ENCODE results near the gene PLTP. TPM values are rescaled to one million over a fixed set of nuclear protein-coding genes. Genes with fewer than 3 reads are reported as not detected.

PLTP gene
- total RNA-seq, 1 donor: 107 TPM

DNA sequence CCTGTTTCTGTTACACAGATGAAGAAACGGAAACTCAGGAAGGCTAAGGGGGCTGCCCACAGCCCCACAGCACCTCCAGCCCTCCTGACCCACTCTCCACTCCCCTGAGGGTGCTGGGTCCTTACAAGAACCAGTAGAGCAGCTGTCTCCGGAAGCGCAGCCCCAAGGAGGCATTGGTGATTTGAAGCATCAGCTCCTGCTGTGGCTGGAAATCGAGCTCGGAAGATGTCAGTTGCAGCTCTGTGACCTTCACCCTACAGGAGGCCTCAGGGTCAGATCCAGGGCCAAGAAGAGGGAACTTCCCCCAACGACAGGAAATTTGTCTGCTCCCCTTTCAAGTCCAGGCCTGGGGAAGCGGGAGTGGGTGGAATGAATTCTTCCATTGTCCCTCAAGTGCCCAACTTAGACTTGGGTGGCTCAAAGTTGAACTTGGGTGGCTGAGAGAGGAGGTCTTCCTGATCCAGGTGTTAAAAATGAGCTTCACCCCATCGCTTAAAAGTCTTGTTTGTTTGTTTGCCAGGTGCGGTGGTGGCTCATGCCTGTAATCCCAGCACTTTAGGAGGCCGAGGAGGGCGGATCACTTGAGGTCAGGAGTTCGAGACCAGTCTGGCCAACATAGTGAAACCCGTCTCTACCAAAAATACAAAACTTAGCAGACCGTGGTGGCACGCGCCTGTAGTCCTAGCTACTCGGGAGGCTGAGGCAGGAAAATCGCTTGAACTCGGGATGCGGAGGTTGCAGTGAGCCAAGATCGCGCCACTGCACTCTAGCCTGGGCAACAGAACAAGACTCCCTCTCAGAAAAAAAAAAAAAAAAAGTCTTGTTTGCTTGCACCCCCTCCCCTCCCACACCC, 1.9 kb downstream of the PLTP start:
- DNase-seq (ENCODE audit: low read depth): no peak
- peak overlapping the region; percentile 41 for H3K4me3 ChIP-seq (ENCODE audit: low read depth, low read length)
- TF ChIP-seq, protein P1, sequence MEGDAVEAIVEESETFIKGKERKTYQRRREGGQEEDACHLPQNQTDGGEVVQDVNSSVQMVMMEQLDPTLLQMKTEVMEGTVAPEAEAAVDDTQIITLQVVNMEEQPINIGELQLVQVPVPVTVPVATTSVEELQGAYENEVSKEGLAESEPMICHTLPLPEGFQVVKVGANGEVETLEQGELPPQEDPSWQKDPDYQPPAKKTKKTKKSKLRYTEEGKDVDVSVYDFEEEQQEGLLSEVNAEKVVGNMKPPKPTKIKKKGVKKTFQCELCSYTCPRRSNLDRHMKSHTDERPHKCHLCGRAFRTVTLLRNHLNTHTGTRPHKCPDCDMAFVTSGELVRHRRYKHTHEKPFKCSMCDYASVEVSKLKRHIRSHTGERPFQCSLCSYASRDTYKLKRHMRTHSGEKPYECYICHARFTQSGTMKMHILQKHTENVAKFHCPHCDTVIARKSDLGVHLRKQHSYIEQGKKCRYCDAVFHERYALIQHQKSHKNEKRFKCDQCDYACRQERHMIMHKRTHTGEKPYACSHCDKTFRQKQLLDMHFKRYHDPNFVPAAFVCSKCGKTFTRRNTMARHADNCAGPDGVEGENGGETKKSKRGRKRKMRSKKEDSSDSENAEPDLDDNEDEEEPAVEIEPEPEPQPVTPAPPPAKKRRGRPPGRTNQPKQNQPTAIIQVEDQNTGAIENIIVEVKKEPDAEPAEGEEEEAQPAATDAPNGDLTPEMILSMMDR (IDR thresholded peaks at IDR 0.05; ENCODE audit: insufficient read depth, low read length): no peak

DNA sequence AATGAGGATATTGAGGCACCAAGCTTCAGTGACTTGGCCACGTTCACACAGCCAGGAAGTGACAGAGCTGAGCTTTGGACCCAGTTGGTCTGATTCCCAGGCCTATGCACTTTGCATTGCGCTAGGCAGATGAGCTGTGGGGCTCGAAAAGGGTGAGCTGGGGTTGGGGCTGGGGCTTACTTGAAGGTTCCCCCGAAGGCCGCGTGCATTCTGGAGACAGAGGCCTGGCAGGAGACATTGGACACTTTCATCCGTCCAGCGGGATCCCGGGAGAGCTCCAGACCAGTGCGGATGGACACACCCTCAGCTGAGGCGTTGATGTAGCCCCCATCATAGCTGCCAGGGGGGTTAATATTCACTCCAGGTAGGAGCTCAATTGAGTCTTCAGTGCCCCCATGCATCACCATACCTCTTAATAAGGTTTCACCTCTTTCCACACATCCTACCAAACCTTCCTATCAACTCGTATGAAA, 2.6 kb downstream of the PLTP start:
- no peak overlapping the region for H3K4me3 ChIP-seq (ENCODE audit: low read depth, low read length)
- TF ChIP-seq, protein P1 (IDR thresholded peaks at IDR 0.05; ENCODE audit: insufficient read depth, low read length): no peak
- DNase-seq (ENCODE audit: low read depth): no peak

DNA sequence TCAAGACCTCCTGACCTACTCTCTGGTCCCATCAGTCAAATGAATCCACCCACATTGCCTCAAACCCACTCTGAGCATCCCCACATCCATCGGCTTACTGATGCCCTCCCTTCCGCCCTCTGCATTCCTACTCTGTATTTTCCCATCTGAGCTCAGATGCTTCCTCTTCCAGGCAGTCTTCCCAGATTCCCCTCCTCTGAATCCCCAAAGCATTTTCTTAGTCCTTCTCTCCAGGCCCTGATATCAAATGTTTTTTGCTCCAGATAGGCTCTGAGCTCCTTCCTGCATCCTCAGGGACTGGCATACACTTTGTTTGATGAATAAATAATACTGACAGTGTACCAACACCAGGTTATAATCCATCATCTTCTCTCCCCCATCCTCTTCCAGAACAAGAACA, 3.9 kb downstream of the PLTP start:
- DNase-seq (ENCODE audit: low read depth): no peak
- no peak overlapping the region for H3K4me3 ChIP-seq (ENCODE audit: low read depth, low read length)

DNA sequence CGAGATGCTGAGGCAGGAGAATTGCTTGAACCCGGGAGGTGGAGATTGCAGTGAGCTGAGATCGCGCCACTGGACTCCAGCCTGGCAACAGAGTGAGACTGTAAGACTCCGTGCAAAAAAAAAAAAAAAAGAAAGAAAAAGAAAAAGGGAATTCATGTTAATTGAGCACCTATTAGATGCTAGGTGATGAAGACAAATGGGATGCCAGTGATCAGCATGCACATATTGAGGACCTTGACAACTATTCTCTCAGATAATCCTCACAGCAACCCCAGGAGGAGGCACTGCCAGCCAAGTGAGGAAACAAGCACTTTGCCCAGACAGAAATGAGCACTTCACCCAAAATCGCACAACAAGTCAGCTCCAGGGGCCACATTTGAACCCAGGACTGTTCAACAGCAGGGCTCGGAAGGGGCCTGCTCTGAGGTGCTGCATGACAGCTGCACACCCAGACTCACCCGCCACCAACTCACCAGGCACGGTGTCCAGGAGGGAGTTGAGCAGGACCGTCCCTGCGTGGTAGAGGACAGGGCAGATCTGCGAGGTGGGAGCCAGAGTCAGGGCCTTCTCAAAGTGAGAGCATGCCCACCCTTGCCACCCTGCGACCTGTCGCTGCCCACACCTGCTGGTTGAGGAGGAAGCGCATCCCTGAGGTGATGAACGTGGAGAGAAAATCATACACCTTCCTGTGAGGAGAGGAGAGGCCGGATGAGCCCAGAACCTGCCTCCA, 4.6 kb downstream of the PLTP start:
- no peak overlapping the region for H3K4me3 ChIP-seq (ENCODE audit: low read depth, low read length)
- TF ChIP-seq, protein P1 (IDR thresholded peaks at IDR 0.05; ENCODE audit: insufficient read depth, low read length): no peak
- no peak for DNase-seq (ENCODE audit: low read depth)

More for the DNA sequence above, 3.9 kb downstream of the PLTP start:
- TF ChIP-seq, protein P1 (IDR thresholded peaks at IDR 0.05; ENCODE audit: insufficient read depth, low read length): no peak

DNA sequence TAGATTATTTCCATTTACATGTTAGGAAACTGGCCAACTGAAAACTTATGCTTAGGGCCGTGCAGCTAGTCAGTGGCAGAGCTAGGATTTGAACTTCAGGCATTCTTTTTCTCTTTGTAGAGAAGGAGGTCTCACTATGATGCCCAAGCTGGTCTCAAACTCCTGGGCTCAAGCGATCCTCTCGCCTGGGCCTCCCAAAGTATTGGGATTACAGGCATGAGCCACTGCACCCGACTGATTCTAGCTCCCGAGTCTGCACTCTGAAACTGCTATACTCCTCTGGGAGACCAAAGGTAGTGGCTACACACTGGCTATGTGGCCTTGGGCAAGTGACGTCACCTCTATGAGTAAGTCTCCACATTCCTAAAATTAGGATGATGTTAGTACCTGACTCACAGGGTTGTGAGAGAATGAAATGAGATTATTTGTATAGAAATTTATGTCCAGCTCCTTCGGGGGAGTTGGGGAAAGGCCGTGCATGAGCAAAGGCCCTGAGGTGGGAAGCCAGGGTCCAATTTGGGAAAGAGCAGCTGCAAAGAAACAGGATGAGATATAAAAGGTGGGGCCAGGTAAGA, 6.4 kb downstream of the PLTP start:
- no peak overlapping the region for H3K4me3 ChIP-seq (ENCODE audit: low read depth, low read length)
- peak; percentile 75 for DNase-seq (ENCODE audit: low read depth)
- TF ChIP-seq, protein P1 (IDR thresholded peaks at IDR 0.05; ENCODE audit: insufficient read depth, low read length): no peak

DNA sequence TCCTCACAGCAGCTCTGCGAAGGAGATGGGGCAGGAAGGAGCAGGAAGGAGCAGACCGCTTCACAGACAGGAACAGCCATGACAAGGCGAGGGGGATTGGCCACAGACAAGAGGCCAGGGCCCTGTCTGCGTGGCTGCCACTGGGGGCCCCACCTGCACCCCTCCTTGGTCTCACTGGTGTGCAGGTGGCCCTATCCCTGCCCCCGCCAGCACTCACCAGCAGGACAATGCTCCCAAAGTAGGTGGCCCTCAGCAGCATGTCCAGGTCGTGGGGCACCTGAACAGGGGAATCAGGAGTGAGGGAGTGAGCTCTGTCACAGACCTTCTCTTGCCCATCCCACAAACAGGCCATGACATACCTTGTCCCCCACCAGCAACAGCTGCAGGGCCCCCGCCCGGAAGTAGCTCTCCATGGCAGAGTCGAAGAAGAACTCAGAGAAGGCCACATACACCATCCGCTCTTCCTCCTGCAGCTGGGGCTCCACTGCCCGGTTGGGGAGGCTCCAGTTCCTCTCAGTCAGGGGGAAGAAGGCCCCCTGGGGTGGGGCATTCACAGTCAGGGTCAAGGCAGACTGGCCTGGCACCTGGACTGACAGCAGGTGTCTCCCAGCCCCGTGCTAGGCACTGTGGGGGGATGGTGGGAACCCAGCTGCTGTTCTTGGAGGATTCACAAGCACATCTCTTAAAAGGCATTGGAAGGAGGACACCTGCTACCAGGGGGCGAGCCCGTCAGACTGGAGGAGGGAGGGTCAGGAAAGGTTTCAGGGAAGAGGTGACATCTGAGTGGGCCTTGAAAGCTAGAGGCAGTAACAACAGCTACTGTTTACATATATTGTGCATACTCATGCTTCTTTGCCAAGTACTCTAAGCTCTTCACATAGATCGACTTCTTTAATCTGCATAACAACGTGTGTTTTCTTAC, 7.1 kb downstream of the PLTP start:
- DNase-seq (ENCODE audit: low read depth): no peak
- TF ChIP-seq, protein P1 (IDR thresholded peaks at IDR 0.05; ENCODE audit: insufficient read depth, low read length): no peak
- no peak overlapping the region for H3K4me3 ChIP-seq (ENCODE audit: low read depth, low read length)
